Measurements from ENCODE around the gene EXOC4. TPM values are rescaled to one million over a fixed set of nuclear protein-coding genes. Genes with fewer than 3 reads are reported as not detected.

The EXOC4 gene
- total RNA-seq, 1 donor from 2014 or later = 81.9 TPM

DNA sequence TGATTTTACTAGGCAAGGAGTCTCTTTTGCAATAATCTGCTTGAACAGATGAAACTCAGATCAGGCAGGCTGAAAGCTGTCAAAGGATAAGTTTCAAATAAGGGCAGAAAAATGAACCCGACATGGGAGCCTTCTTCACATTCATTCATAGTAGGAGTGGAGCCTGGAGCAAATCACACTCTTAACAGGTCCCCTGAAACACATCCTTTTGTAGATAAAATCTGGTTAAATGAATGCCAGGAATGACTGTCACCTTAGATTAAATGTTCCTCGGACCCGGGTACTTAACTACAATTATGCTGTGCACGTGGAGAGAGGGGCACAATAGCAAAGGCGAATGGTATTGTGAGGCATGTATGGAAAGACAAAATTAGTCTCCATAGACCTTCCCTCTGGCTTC, 529.6 kb downstream of the EXOC4 start:
- no peak for DNase-seq (ENCODE audit: low spot score)

DNA sequence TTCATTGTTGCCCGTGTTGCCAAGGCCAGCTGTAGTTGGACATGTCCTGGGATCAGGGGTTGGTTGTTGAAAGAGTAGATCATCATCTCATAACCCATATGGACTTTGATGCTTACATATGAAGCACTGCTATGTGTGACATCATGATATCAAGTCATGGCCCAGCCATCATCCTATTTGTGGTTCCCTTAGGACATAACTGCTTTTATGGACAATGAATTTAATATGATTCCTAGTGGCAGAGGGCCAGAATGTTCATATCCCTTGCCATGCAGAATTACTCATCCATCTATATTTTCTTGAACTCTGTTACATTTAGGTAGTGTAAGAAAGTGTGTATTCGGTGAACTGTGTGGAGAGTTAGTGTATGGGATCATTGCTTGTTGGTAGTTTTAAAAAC, 530.4 kb downstream of the EXOC4 start:
- DNase-seq (ENCODE audit: low spot score) = no peak

GRCh38 chr7:133784486-133785001, 531.7 kb downstream of the EXOC4 start:
- no peak for DNase-seq (ENCODE audit: low spot score)

DNA sequence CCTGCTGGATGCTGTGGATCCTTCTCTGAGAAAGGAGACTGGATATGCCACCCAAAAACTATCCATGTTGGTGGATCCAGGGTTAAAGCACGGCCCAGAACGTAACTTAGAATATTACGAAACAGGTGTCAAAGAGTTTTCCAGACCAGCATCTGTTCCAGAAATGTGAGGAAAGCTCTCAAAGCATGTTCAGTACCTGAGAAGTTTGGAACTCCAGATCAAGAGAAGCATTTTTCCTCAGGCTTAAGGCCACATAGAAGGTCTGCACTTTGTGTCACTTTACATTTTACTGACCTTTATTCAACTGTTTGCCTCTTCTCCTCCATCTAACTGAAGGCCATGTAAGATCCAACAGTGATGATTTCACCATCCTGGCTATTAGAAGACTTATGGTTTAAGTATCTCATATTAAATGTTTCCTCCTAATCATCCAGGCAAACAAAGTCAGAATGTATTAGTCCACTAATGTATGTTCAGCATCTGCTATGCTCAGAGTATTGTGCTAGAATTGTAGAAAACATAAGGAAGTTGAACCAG, 533.6 kb downstream of the EXOC4 start:
- DNase-seq (ENCODE audit: low spot score) = no peak

GRCh38 chr7:133789974-133790373, 537.1 kb downstream of the EXOC4 start:
- no peak for DNase-seq (ENCODE audit: low spot score)

DNA sequence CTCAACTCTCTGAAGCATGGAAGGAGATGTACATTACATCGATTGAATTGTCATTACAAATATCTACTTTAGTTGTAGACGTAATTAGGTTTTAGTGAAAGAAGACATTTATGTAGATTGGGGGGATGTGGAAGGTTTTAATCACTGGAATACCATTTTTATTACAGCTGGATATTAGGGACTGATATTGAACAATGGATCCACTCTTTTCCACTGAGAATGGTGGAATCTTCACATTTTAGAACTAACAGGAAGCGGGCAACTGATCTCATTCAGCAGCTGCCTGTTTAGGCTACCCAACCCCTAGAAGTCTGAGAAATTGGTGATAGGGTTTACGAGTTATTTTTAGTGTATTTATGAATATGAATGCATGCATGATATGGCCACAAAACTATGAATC, 538.0 kb downstream of the EXOC4 start:
- DNase-seq (ENCODE audit: low spot score) = no peak

DNA sequence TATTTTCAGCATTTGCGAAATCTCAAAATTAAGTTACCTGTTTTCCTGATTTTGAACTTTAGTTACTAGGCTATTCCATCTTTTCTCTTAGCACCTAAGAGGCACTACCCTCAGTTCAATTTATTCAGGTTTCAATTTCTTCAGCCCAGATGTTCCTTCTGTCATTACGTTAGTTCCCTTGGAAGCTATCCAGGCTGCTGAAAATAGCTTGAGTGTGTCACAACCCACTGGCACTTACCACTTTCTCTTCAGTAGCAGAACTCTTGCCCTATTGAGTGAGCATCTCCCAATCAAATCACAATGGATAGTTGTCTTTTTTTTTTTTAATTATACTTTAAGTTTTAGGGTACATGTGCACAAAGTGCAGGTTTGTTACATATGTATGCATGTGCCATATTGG, 541.6 kb downstream of the EXOC4 start:
- no peak for DNase-seq (ENCODE audit: low spot score)

GRCh38 chr7:133795068-133795665, 542.3 kb downstream of the EXOC4 start:
- DNase-seq (ENCODE audit: low spot score) = no peak

- no peak for DNase-seq (ENCODE audit: low spot score)
Observed at GRCh38 chr7:133796782-133797745, 544.2 kb downstream of the EXOC4 start.

GRCh38 chr7:133797818-133798520, 545.1 kb downstream of the EXOC4 start:
- DNase-seq (ENCODE audit: low spot score) = no peak

GRCh38 chr7:133801341-133801740, 548.5 kb downstream of the EXOC4 start:
- no peak for DNase-seq (ENCODE audit: low spot score)

DNA sequence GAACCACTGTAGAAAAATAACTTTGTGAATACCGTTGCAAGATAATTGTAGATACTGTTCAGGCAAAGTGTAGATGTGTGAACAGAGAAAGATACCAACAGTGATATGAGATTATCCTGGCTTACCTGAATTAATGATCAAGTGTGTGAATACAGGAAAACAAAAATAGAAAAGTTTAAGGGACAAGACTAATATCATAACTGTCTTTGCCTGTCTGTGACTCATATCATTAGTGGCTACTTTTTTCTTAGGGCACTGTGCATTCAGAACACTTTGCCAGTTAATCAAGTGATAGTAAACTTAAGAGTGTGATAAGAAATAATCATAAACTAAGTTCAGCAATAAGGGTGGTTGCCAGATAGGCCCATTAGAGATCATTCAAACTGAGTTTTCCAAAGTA, 551.2 kb downstream of the EXOC4 start:
- DNase-seq (ENCODE audit: low spot score) = no peak

DNA sequence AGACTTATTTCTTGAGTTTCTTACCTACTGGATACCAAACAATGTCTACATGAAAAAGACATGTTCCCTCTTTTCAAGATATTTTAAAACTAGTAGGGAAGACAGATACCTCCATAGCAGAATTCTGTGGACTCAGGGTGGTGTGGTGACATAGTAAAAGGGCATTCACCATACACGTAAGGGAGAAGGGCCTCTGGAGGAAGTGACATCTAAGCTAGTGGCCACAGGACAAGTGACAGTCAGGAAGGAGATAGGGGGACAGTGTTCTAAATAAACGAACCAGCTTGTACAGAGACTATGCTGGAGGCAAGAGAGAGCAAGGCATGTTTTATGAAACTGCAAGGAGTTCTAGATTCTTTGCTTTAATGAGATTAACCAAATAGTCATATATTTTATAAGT, 552.5 kb downstream of the EXOC4 start:
- DNase-seq (ENCODE audit: low spot score) = no peak

DNA sequence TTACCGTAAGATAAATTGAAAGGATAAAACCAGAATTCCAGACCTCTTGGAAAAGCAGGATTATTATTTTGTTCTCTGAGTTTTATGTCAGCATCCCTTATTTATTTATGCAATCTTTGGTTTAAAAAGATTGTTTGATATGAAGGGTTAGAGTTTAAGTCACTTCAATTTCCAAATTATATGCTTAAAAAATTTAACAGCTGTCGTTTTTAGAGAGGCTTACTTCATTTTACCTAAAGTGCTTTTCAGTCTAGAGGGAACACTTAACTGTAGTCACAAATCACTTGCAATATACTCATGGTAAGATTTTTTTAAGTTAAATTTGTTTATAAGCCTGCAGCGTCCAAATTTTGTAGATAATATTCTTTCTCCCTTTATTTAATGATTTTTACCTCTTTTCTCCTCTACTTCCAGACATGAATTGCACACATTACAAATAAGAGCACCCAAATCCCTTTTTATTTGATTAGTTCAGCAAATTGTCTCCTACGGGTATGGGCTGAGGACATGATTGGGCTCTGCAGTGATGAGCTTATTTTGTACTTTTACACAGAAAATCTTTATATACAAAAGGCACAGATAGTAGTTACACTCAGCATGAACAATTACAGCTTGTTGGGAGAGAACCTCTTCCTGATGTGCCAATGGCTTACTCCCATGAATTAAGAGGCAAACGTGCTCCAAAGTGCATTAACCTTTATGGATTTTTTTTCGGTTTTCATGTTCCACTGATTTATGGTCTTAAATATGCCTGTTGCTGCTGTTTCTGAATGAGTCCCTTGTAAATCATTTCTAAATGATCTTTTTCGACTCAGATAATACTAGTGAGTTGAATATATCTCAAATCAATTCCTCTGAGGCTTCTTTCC, 555.0 kb downstream of the EXOC4 start:
- no peak for DNase-seq (ENCODE audit: low spot score)

DNA sequence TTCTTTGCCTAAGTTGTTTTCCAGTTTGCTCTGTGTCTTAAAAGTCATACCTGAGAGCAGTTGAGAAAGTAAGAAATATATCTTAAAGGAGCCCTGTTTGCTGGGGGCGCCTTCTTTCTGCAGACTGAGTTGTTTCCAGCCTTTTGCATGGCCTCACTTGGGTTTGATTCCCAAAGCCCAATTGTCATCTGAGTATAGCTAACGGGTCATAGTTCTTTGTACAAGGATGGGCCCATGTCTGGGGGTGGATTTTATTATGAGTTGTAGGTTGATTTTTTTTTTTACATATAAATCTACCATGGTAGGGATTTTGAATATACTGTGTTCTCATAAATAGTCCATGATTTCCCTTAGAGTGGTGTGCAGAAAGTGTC, 555.6 kb downstream of the EXOC4 start:
- no peak for DNase-seq (ENCODE audit: low spot score)

DNA sequence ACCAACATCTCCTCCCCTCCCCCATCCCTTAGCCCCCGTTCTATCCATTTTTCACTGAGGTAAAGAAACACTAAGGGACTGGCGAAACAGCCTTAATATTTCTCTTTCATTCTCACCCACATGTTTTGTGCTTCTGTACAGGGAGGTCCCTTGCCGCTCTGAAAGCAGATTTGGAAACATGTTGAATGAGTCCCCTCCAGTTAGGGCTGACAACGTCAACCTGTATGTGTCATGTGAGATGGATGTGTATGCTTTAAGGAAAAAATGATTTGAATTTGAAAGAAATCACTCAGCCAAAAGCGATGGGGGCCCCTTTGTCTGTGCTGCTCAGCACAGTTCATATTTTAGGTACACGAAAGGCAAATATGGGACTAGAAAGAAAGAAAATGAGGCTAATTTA, 560.0 kb downstream of the EXOC4 start:
- no peak for DNase-seq (ENCODE audit: low spot score)

DNA sequence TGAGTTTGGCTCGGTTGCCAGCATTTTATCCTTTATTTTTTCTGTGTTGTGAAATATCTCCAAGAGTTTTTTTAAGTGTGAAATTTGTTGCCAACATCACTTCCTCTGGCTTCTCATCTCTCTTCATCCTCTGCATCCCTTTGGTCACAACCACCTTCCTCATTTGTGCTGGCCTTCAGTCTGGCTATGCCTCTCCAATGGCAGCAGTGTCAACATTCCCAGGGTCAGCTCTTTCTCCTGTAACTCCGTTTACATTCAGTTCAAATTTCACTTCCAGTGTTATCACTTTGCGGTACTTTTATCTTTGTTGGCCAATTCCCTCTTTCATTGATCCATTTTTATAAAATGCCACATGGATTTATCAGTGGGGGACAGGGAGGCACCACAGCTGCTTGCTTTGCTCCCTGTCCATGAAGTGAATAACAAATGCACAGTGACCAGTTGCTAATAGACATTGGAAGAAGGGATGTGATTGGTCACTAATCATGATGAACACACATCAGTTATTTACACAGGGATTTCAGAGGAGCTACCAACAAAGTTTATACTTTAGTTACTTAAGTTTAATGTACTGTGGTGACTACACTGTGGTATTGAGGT, 562.8 kb downstream of the EXOC4 start:
- no peak for DNase-seq (ENCODE audit: low spot score)

- DNase-seq (ENCODE audit: low spot score) = no peak
Observed at GRCh38 chr7:133819695-133820094, 566.8 kb downstream of the EXOC4 start.

DNA sequence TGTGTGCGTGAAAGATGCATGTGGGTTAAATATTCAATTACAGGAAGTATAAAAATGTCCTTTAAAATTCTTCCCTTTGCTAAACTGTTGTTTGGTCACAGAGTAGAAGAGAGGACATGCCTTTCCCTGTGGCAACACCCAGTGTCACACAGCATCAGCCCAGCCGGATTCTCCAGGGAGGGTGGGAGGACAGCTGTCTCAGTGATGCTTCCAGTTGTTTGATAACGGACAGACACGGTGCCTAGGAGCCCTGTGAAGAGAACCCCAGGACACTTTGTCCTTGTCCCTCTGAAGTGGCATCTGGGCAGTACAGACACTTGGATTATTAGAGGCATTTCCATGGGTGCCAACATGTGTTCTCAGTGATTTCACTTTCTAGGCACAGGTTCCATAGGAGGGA, 567.7 kb downstream of the EXOC4 start:
- DNase-seq (ENCODE audit: low spot score) = no peak

GRCh38 chr7:133821171-133821570, 568.3 kb downstream of the EXOC4 start:
- DNase-seq (ENCODE audit: low spot score) = peak; percentile 14

All from umbilical cord (tissue), 2 donors.